ENCODE measurements around the gene GNB2. TPM values are rescaled to one million over a fixed set of nuclear protein-coding genes. Genes with fewer than 3 reads are reported as not detected.
"Not testable (repeated sequence)": the region's sequence is repeated elsewhere in the genome, so short reads cannot be mapped to it uniquely, and the experiment has no call there.

The GNB2 gene
- total and polyA plus RNA-seq, 2 donors from 2014 or later: 234 to 265 TPM

GRCh38 chr7:100665168-100665726 is 8.3 kb upstream of the GNB2 start:
- DNase-seq (peak in 1 of 5 donors; percentile 1), FAIRE-seq (no peak)
- H3K27ac ChIP-seq (ENCODE audit: low read depth in 2 of 2, low read length in 2 of 2): no peak overlapping the region
- no peaks in the 10 kb centered on the region for H3K4me1 ChIP-seq (ENCODE audit: control insufficient read depth in 2 of 3, insufficient read depth in 2 of 3, low read depth in 1 of 3, low read length in 3 of 3)
- no peak overlapping the region for H3K9ac ChIP-seq (ENCODE audit: low read length in 3 of 3)
- no peak for TF ChIP-seq CTCF (IDR thresholded peaks at IDR 0.05; ENCODE audit: borderline replicate concordance, extremely low read depth, insufficient read depth)
- intact Hi-C loops (cut with DNase I): no loop called here
- no peak overlapping the region for H3K4me3 ChIP-seq (ENCODE audit: low read length in 3 of 3)
- no peaks in the 10 kb centered on the region for H3K27me3 ChIP-seq (ENCODE audit: control insufficient read depth, insufficient read depth, low read length)
- no peaks in the 10 kb centered on the region for H3K9me3 ChIP-seq (ENCODE audit: control insufficient read depth in 2 of 3, insufficient read depth in 1 of 3, low read length in 3 of 3)
- H3K36me3 ChIP-seq (ENCODE audit: control insufficient read depth in 2 of 3, insufficient read depth in 3 of 3, low read length in 3 of 3): no peaks in the 10 kb centered on the region

GRCh38 chr7:100667331-100668068 is 6.0 kb upstream of the GNB2 start:
- TF ChIP-seq CTCF (IDR thresholded peaks at IDR 0.05; ENCODE audit: borderline replicate concordance, extremely low read depth, insufficient read depth): no peak
- intact Hi-C loops (cut with DNase I): no loop called here
- no peak overlapping the region for H3K4me3 ChIP-seq (ENCODE audit: low read length in 3 of 3)
- H3K9ac ChIP-seq (ENCODE audit: low read length in 3 of 3): no peak overlapping the region
- DNase-seq (peak in 1 of 5 donors; percentile 20), FAIRE-seq (no peak)
- H3K27me3 ChIP-seq (ENCODE audit: control insufficient read depth, insufficient read depth, low read length): no peaks in the 10 kb centered on the region
- H3K36me3 ChIP-seq (ENCODE audit: control insufficient read depth in 2 of 3, insufficient read depth in 3 of 3, low read length in 3 of 3): no peaks in the 10 kb centered on the region
- H3K4me1 ChIP-seq (ENCODE audit: control insufficient read depth in 2 of 3, insufficient read depth in 2 of 3, low read depth in 1 of 3, low read length in 3 of 3): no peaks in the 10 kb centered on the region
- H3K9me3 ChIP-seq (ENCODE audit: control insufficient read depth in 2 of 3, insufficient read depth in 1 of 3, low read length in 3 of 3): no peaks in the 10 kb centered on the region
- no peak overlapping the region for H3K27ac ChIP-seq (ENCODE audit: low read depth in 2 of 2, low read length in 2 of 2)

GRCh38 chr7:100668069-100668449 is 5.5 kb upstream of the GNB2 start:
- Histone ChIP-seq H3K4me3 (ENCODE audit: low read length in 3 of 3) (no peak overlapping the region), H3K9me3 (ENCODE audit: control insufficient read depth in 2 of 3, insufficient read depth in 1 of 3, low read length in 3 of 3) (no peaks in the 10 kb centered on the region), H3K36me3 (ENCODE audit: control insufficient read depth in 2 of 3, insufficient read depth in 3 of 3, low read length in 3 of 3) (no peaks in the 10 kb centered on the region), H3K27me3 (ENCODE audit: control insufficient read depth, insufficient read depth, low read length) (no peaks in the 10 kb centered on the region), H3K4me1 (ENCODE audit: control insufficient read depth in 2 of 3, insufficient read depth in 2 of 3, low read depth in 1 of 3, low read length in 3 of 3) (no peaks in the 10 kb centered on the region), H3K27ac (ENCODE audit: low read depth in 2 of 2, low read length in 2 of 2) (no peak overlapping the region), H3K9ac (ENCODE audit: low read length in 3 of 3) (no peak overlapping the region)
- DNase-seq (no peak), FAIRE-seq (no peak)
- TF ChIP-seq CTCF (IDR thresholded peaks at IDR 0.05; ENCODE audit: borderline replicate concordance, extremely low read depth, insufficient read depth): no peak
- intact Hi-C loops (cut with DNase I): no loop called here

- H3K27ac ChIP-seq (ENCODE audit: low read depth in 2 of 2, low read length in 2 of 2); intact Hi-C loops (cut with DNase I); H3K27me3 ChIP-seq (ENCODE audit: control insufficient read depth, insufficient read depth, low read length); H3K36me3 ChIP-seq (ENCODE audit: control insufficient read depth in 2 of 3, insufficient read depth in 3 of 3, low read length in 3 of 3); H3K4me3 ChIP-seq (ENCODE audit: low read length in 3 of 3); H3K4me1 ChIP-seq (ENCODE audit: control insufficient read depth in 2 of 3, insufficient read depth in 2 of 3, low read depth in 1 of 3, low read length in 3 of 3); H3K9me3 ChIP-seq (ENCODE audit: control insufficient read depth in 2 of 3, insufficient read depth in 1 of 3, low read length in 3 of 3); H3K9ac ChIP-seq (ENCODE audit: low read length in 3 of 3); FAIRE-seq: not testable (repeated sequence)
- DNase-seq: peak in 1 of 5 donors; percentile 44
Measured at GRCh38 chr7:100669106-100669505, 4.4 kb upstream of the GNB2 start.

Data from kidney (tissue), 14 donors.